COLO668 (cell line): ENCODE data around the gene RASL12.
"Not testable (repeated sequence)": the region's sequence is repeated elsewhere in the genome, so short reads cannot be mapped to it uniquely, and the experiment has no call there.

Experiments
- DNase-seq: peaks from one replicate; lab custom pipeline; 2025; ENCODE audit not compliant: unreplicated experiment; lab: John Stamatoyannopoulos, UW

The RASL12 gene

GRCh38 chr15:65075607-65076395 lies 8.0 kb upstream of the RASL12 start:
- not testable (repeated sequence) for DNase-seq

GRCh38 chr15:65074946-65075345 lies 7.2 kb upstream of the RASL12 start:
- not testable (repeated sequence) for DNase-seq

GRCh38 chr15:65072617-65073016 lies 4.8 kb upstream of the RASL12 start:
- no peak for DNase-seq

GRCh38 chr15:65072027-65072426 lies 4.2 kb upstream of the RASL12 start:
- DNase-seq, result no peak

- DNase-seq, result no peak
Measured at GRCh38 chr15:65071381-65071811, 3.6 kb upstream of the RASL12 start.

GRCh38 chr15:65069779-65070546 lies 2.2 kb upstream of the RASL12 start:
- DNase-seq, result no peak

GRCh38 chr15:65069179-65069578 lies 1.4 kb upstream of the RASL12 start:
- no peak for DNase-seq

- no peak for DNase-seq
Measured at GRCh38 chr15:65068403-65068788, 605 bp upstream of the RASL12 start.

GRCh38 chr15:65067317-65067644 lies 510 bp downstream of the RASL12 start:
- DNase-seq, result no peak

- DNase-seq, result no peak
Measured at GRCh38 chr15:65066635-65067316, 1.0 kb downstream of the RASL12 start.

GRCh38 chr15:65066001-65066634 lies 1.7 kb downstream of the RASL12 start:
- DNase-seq, result no peak

GRCh38 chr15:65062726-65063125 lies 5.1 kb downstream of the RASL12 start:
- no peak for DNase-seq

- no peak for DNase-seq
Measured at GRCh38 chr15:65062061-65062460, 5.7 kb downstream of the RASL12 start.

- DNase-seq, result no peak
Measured at GRCh38 chr15:65060641-65061397, 7.0 kb downstream of the RASL12 start.

- DNase-seq, result no peak
Measured at GRCh38 chr15:65059931-65060596, 7.7 kb downstream of the RASL12 start.

- no peak for DNase-seq
Measured at GRCh38 chr15:65059369-65059750, 8.4 kb downstream of the RASL12 start.

- DNase-seq, result no peak
Measured at GRCh38 chr15:65058394-65059368, 9.1 kb downstream of the RASL12 start.

- DNase-seq, result no peak
Measured at GRCh38 chr15:65057549-65057940, 10.2 kb downstream of the RASL12 start.
